Keratinocyte (primary cell): Measurements from ENCODE around the gene C10orf53. TPM values are rescaled to one million over a fixed set of nuclear protein-coding genes. Genes with fewer than 3 reads are reported as not detected.

Experiments
- DNase-seq: peaks from one replicate; pipeline ENCODE4 v3.0.0-alpha.2; 2011; ENCODE audit warnings: low read depth, missing footprints, low spot score
- FAIRE-seq: peaks from 2 replicates; lab custom pipeline; 2011; peaks lifted over from hg19 to GRCh38; lab: Jason Lieb, UNC
- H2AFZ ChIP-seq: 2 replicates; pipeline ENCODE4 v1.6.0; 2012; ENCODE audit warnings: low read length, control low read depth, inconsistent platforms; ENCODE audit not compliant: control insufficient read depth
- H3K27ac ChIP-seq: 2 replicates; pipeline ENCODE4 v1.5.1; 2011; ENCODE audit warnings: low read length; ENCODE audit not compliant: control insufficient read depth, insufficient read depth
- H3K27me3 ChIP-seq: 3 replicates; pipeline ENCODE4 v1.6.0; 2011; ENCODE audit warnings: low read length; ENCODE audit not compliant: control insufficient read depth, insufficient read depth; ENCODE audit errors: extremely low read depth
- H3K36me3 ChIP-seq, 2 experiments: 2 replicates in 1 of 2; 3 replicates in 1 of 2; pipeline ENCODE4 v1.5.1; 2011; ENCODE audit warnings: low read length in 2 of 2, mild to moderate bottlenecking in 1 of 2; ENCODE audit not compliant: control insufficient read depth in 2 of 2, insufficient read depth in 2 of 2; ENCODE audit errors: extremely low read depth in 1 of 2
- H3K4me1 ChIP-seq: 3 replicates; pipeline ENCODE4 v1.5.1; 2011; ENCODE audit warnings: low read length; ENCODE audit not compliant: control insufficient read depth, insufficient read depth; ENCODE audit errors: extremely low read depth
- H3K4me2 ChIP-seq: 3 replicates; pipeline ENCODE4 v1.6.0; 2011; ENCODE audit warnings: low read depth, low read length; ENCODE audit not compliant: control insufficient read depth, insufficient read depth; ENCODE audit errors: extremely low read depth
- H3K4me3 ChIP-seq, 3 experiments: fragments of 200-600 bp in 1 of 3; sonication (generic) in 1 of 3; 2 replicates in 2 of 3; 3 replicates in 1 of 3; pipeline ENCODE4 v1.5.1; 2011 to 2016; ENCODE audit warnings: low read length in 3 of 3, mild to moderate bottlenecking in 3 of 3, control low read depth in 2 of 3, inconsistent platforms in 1 of 3, low read depth in 1 of 3, mixed read lengths in 1 of 3, mixed run types in 1 of 3, moderate library complexity in 1 of 3; ENCODE audit not compliant: control insufficient read depth in 2 of 3, insufficient read depth in 2 of 3; ENCODE audit errors: extremely low read depth in 1 of 3
- H3K79me2 ChIP-seq: 2 replicates; pipeline ENCODE4 v1.6.0; 2012; ENCODE audit warnings: low read length; ENCODE audit not compliant: control insufficient read depth, insufficient read depth
- H3K9ac ChIP-seq: 3 replicates; pipeline ENCODE4 v1.6.0; 2011; ENCODE audit warnings: low read length; ENCODE audit not compliant: control insufficient read depth, insufficient read depth; ENCODE audit errors: extremely low read depth
- H3K9me1 ChIP-seq: 3 replicates; pipeline ENCODE4 v1.6.0; 2011; ENCODE audit warnings: low read length; ENCODE audit not compliant: control insufficient read depth, insufficient read depth; ENCODE audit errors: extremely low read depth
- H3K9me3 ChIP-seq: 2 replicates; pipeline ENCODE4 v1.5.1; 2012; ENCODE audit warnings: low read depth, low read length; ENCODE audit not compliant: control insufficient read depth
- H4K20me1 ChIP-seq: 3 replicates; pipeline ENCODE4 v1.6.0; 2011; ENCODE audit warnings: low read length; ENCODE audit not compliant: control insufficient read depth, insufficient read depth; ENCODE audit errors: extremely low read depth
- EZH2 ChIP-seq: IDR thresholded peaks from one replicate; pipeline ENCODE4 v1.6.1; 2012; ENCODE audit warnings: inconsistent platforms, mild to moderate bottlenecking, low read length, moderate library complexity
- dilution Hi-C: fragments of 300-500 bp; cut with MboI; formaldehyde crosslinking; loops from one replicate; pipeline ENCODE4 v1.7.0; 2020; ENCODE audit warnings: low sequenced_read_pairs; ENCODE audit not compliant: extremely low pct_ligation_motif_present
- polyA plus RNA-seq, 5 experiments: library from polyadenylated mRNA; depleted of rRNA in 3 of 5; stranded (reverse) in 3 of 5; stranded (forward) in 1 of 5; unstranded in 1 of 5; fragments of >200 nt; gene quantifications; 1 replicate in 1 of 5; 2 replicates in 3 of 5; 3 replicates in 1 of 5; pipeline versions ENCODE4 v1.2.1 to v1.2.3, GENCODE V29; 2011 to 2012; ENCODE audit warnings: missing spikeins in 2 of 5, low read depth in 1 of 5, low replicate concordance in 1 of 5
- TF ChIP-seq, protein P1 (sequence below), 3 experiments: IDR thresholded peaks in 1 of 3; conservative IDR thresholded peaks in 1 of 3; optimal IDR thresholded peaks in 1 of 3; 2 replicates in 2 of 3; 3 replicates in 1 of 3; pipeline versions ENCODE3 to v1.5.1; 2011; ENCODE audit warnings: low read length in 3 of 3, mild to moderate bottlenecking in 3 of 3, moderate library complexity in 2 of 3, control low read depth in 1 of 3, inconsistent platforms in 1 of 3; ENCODE audit not compliant: insufficient read depth in 2 of 3; ENCODE audit errors: extremely low read depth in 1 of 3

C10orf53 gene
- polyA plus RNA-seq, 1 donor (not counting 4 experiments of a cell fraction or from before 2014, with no cell fraction given) = not detected

DNA sequence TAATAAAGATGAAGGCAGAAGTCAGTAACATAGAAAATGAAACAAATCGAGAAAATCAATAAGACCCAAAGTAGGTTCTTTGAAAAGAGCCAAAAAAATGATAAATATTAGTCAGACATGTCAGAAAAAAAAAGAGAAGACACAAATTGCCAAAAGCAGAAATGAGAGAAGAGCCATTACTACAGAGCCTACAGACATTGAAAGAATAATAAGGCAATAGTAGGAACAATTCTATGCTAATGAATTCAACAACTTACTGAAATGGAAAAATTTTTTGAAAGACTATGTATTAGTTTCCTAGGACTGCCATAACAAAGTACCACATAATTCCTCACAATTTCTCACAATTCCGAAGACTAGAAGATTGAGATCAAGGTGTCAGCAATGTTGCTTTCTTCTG is 47.1 kb downstream of the C10orf53 start:
- Histone ChIP-seq H2AFZ (no peak overlapping the region), H3K4me1 (no peaks in the 10 kb centered on the region), H3K4me3 (no peak overlapping the region), H3K9me1 (no peaks in the 10 kb centered on the region), H3K27ac (no peak overlapping the region), H3K9me3 (no peaks in the 10 kb centered on the region), H3K9ac (no peak overlapping the region), H3K4me2 (no peak overlapping the region), H3K36me3 (no peaks in the 10 kb centered on the region), H3K27me3 (no peaks in the 10 kb centered on the region), H4K20me1 (no peaks in the 10 kb centered on the region), H3K79me2 (no peaks in the 10 kb centered on the region)
- dilution Hi-C loops = no loop called here
- no peak for TF ChIP-seq EZH2
- TF ChIP-seq, protein P1, sequence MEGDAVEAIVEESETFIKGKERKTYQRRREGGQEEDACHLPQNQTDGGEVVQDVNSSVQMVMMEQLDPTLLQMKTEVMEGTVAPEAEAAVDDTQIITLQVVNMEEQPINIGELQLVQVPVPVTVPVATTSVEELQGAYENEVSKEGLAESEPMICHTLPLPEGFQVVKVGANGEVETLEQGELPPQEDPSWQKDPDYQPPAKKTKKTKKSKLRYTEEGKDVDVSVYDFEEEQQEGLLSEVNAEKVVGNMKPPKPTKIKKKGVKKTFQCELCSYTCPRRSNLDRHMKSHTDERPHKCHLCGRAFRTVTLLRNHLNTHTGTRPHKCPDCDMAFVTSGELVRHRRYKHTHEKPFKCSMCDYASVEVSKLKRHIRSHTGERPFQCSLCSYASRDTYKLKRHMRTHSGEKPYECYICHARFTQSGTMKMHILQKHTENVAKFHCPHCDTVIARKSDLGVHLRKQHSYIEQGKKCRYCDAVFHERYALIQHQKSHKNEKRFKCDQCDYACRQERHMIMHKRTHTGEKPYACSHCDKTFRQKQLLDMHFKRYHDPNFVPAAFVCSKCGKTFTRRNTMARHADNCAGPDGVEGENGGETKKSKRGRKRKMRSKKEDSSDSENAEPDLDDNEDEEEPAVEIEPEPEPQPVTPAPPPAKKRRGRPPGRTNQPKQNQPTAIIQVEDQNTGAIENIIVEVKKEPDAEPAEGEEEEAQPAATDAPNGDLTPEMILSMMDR (optimal IDR thresholded peaks at IDR 0.05 in 1 of 3, IDR thresholded peaks at IDR 0.05 in 1 of 3, conservative IDR thresholded peaks at IDR 0.05 in 1 of 3; ENCODE audit: extremely low read depth in 1 of 3, insufficient read depth in 2 of 3, low read length in 3 of 3) = no peak
- no peak for DNase-seq
- FAIRE-seq = no peak

- no peaks in the 10 kb centered on the region for H3K27me3 ChIP-seq
- H3K9me1 ChIP-seq = no peaks in the 10 kb centered on the region
- no peaks in the 10 kb centered on the region for H3K9me3 ChIP-seq
- H3K9ac ChIP-seq = no peak overlapping the region
- H3K36me3 ChIP-seq = no peaks in the 10 kb centered on the region
- no peak overlapping the region for H3K4me2 ChIP-seq
- FAIRE-seq (no peak), DNase-seq (no peak)
- H4K20me1 ChIP-seq = no peaks in the 10 kb centered on the region
- dilution Hi-C loops = no loop called here
- no peak overlapping the region for H3K27ac ChIP-seq
- H3K4me3 ChIP-seq = no peak overlapping the region
- TF ChIP-seq, protein P1 (optimal IDR thresholded peaks at IDR 0.05 in 1 of 3, IDR thresholded peaks at IDR 0.05 in 1 of 3, conservative IDR thresholded peaks at IDR 0.05 in 1 of 3; ENCODE audit: extremely low read depth in 1 of 3, insufficient read depth in 2 of 3, low read length in 3 of 3) = no peak
- TF ChIP-seq EZH2 = no peak
- peaks cover 4% of the 10 kb centered on the region for H3K4me1 ChIP-seq
- H2AFZ ChIP-seq = no peak overlapping the region
- no peaks in the 10 kb centered on the region for H3K79me2 ChIP-seq
Measured at GRCh38 chr10:49733866-49734265, 54.4 kb downstream of the C10orf53 start.
